Kidney tubule cell (primary cell): ENCODE data around the gene FBRSL1.
"Not testable (repeated sequence)": the region's sequence is repeated elsewhere in the genome, so short reads cannot be mapped to it uniquely, and the experiment has no call there.

Experiments
- DNase-seq: peaks from one replicate; pipeline ENCODE4 v3.0.0-alpha.2; 2018; ENCODE audit warnings: low spot score

Gene FBRSL1

DNA sequence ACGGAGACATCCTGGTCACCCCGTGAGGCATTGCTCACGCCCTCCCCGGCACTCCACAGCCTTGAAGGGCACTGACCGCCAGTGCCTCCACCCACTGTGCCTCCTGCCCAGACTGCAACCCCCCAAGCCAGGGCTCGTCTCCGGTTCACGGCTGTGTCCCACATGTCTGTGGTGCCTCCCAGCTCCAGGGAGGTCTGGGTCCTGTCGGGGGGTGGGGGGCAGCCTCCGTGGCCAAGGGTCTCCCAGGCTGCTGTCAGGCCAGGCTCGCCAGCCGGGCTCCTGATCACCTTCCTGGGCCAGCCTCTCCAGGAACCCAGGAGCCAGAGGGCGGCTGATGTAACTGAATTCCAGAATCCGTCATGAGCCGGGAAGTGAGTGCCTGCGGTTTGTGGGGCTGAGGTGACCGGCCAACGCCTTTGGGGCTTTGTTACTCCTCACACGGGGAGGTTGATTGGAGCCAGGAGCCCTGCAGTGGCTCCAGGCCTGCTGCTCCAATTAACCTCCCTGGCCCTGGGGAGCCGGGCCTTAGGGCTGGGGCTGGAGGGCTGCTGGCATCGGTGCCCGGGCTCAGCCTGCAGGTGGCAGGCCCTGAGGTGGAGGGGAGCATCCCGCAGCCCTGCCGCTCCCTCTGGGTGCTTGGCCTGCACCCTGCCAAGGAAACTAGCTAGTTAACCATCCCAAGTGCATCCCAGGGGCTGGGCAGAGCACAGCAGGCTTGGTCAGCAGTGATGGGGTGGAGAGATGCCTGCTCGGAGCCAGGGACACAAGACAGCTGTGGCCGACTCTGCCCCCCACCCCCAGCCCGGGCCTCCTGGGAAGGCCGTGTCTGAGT is 36.4 kb upstream of the FBRSL1 start:
- peak; percentile 63 for DNase-seq

DNA sequence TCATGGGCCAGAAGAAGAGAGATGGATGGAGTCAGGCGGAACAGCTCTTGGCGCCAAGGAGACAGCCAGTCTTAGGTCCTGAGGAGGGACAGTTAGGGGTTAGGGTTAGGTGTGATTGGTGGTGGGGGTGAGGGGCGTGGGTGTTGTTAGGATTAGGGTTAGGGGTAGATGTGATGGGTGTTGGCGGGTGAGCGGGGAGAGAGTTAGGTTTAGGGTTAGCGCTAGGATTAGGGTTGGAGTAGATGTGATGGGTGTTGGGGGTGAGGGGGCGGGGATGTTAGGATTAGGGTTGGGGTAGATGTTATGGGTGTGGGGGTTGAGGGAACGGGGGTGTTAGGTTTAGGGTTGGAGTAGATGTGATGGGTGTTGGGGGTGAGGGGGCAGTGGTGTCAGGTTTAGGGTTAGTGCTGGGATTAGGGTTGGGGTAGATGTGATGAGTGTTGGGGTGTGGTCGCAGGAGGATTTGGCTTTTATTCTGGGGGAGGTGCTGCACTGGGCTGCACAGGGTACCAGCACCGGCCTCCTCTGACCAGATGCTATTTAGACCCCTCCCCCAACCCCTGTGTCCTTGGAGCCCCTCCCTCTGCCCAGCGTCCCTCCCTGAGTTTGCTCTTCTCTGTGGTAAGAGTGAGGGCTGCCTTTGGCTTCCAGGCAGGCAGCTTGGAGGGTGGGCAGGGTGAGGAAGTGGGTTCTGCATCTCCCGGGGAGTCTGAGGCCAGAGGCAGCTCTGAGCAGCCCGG is 35.6 kb upstream of the FBRSL1 start:
- no peak for DNase-seq

DNA sequence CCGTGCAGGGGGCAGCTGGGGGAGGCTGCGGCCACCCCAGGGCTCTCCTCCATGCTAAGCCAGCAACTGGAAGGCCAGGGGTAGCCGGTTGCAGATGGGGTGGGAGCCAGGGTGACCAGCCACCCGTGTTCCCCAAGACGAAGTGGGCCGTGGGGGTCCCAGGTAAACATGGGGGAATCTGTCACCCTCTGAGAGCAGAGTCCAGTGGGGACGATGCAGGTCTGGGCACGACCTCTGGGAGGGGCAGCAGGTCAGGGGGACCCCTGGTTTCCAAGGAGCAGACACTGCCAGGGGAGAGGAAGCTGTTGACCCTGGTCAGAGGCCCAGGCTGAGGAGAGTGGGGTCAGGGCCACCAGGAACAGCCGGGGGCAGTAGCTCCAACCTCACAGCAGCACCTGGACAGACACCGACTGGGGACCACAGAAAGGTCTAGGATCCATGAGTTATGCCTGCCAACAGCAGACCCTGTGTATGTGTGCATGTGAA is 35.0 kb upstream of the FBRSL1 start:
- no peak for DNase-seq

- no peak for DNase-seq
These were observed 34.4 kb upstream of the FBRSL1 start for GRCh38 chr12:132455565-132455964.

GRCh38 chr12:132456186-132456943 is 33.6 kb upstream of the FBRSL1 start:
- no peak for DNase-seq

- no peak for DNase-seq
These were observed 32.9 kb upstream of the FBRSL1 start for GRCh38 chr12:132456944-132457495.

- DNase-seq: no peak
These were observed 31.5 kb upstream of the FBRSL1 start for GRCh38 chr12:132458441-132458840.

- no peak for DNase-seq
These were observed 30.9 kb upstream of the FBRSL1 start for GRCh38 chr12:132458846-132459641.

GRCh38 chr12:132460571-132460970 is 29.4 kb upstream of the FBRSL1 start:
- DNase-seq: no peak

- peak; percentile 9 for DNase-seq
These were observed 28.4 kb upstream of the FBRSL1 start for GRCh38 chr12:132461526-132461925.

- no peak for DNase-seq
These were observed 27.2 kb upstream of the FBRSL1 start for GRCh38 chr12:132462788-132463187.

GRCh38 chr12:132463284-132463924 is 26.5 kb upstream of the FBRSL1 start:
- DNase-seq: not testable (repeated sequence)

DNA sequence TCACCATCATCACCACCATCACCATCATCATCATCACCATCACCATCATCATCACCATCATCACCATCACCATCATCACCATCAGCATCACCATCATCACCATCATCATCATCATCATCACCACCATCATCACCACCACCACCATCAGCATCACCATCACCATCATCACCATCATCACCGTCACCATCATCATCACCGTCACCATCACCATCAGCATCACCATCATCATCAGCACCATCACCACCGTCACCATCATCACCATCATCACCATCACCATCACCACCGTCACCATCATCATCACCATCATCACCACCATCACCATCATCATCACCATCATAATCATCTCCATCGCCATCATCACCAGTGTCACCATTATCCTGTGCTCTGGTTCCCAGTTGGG is 25.6 kb upstream of the FBRSL1 start:
- not testable (repeated sequence) for DNase-seq

- no peak for DNase-seq
These were observed 25.1 kb upstream of the FBRSL1 start for GRCh38 chr12:132464820-132465219.

DNA sequence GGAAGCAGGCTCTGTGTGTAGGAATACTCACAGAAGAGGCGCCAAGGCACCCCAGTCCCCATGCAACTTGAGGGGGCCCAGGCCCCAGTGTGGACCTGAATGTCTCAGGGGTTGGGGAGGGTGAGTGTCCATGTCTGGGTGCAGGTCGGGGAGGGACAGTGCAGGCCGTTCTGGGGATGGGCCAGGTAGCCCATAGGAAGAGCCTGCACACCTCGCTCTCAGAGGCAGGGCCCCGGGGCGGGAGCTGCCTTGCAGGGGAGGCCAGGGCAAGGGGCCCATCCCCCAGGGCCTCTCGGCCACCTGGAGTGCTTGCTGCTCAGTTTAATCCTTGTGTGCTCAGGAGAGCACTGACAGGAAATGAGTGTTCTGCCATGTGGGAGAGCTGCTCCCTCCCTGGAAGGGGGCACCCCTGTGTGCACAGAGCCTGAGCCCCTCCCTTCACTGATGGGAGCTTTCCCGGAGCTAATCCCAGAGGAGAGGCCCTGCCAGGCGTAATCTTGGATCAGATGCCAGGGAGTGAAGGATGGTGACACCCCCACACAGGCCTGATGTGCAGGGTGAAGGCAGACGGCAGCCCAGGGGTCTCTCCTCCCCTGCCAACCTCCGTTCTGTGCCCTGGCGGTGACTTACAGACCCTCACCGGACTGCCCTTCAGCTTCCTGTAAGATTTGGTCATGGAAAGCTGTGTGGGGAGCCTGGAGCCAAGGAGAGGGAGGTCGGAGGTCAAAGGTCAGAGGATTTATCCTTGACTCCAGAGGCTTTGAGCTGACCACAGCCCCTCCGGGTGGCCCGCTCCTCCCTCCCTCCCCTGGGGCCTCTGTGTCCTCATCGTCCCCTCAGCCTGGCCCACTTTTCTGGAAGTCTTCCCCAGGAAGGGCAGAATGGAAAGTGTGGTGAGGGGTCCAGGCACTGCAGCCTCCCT is 24.4 kb upstream of the FBRSL1 start:
- DNase-seq: no peak

DNA sequence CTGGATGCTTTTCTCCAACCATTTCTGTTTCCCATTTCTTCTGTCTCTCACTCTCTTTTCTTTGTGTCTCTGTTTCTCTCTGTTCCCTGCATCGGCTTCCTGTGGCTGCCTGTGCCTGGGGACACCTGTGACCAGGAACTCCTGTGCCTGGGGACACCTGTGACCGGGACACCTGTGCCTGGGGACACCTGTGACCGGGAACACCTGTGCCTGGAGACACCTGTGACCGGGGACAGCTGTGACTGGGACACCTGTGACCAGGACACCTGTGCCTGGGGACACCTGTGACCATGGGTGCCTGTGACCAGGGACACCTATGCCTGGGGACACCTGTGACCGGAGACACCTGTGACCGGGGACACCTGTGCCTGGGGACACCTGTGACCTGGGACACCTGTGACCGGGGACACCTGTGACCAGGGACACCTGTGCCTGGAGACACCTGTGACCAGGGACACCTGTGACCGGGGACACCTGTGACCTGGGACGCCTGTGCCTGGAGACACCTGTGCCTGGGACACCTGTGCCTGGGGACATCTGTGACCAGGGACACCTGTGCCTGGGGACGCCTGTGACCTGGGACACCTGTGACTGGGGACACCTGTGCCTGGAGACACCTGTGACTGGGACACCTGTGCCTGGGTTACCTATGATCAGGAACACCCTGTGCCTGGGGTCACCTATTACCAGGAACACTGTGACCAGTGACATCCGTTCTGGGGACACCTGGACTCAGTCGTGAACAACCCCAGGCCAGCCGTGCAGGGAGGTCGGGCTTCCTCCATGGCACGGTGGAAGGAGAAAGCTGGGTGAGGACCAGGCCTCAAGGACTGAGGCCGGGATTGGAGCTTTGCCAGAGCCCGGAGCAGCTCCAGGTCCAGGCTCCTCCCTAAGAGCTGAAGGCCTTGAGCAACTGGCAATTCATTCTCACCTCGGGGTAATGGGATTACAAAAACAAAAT is 23.4 kb upstream of the FBRSL1 start:
- DNase-seq: no peak

- DNase-seq: no peak
These were observed 22.4 kb upstream of the FBRSL1 start for GRCh38 chr12:132467511-132467910.

- no peak for DNase-seq
These were observed 20.5 kb upstream of the FBRSL1 start for GRCh38 chr12:132469423-132469822.

- DNase-seq: no peak
These were observed 19.6 kb upstream of the FBRSL1 start for GRCh38 chr12:132470397-132470796.
